Body of pancreas (tissue), 4 donors: ENCODE results near the gene MR1. TPM values are rescaled to one million over a fixed set of nuclear protein-coding genes. Genes with fewer than 3 reads are reported as not detected.

ENCODE experiments used
- ATAC-seq: fragments of 150-250 bp; one replicate; pipeline ENCODE4 v1.9.1; 2016
- DNase-seq, 4 donors: peaks; one replicate each; pipeline ENCODE4 v3.0.0-alpha.2; 2019
- H3K27ac ChIP-seq, 4 donors: fragments of 200-600 bp; sonication (generic); 1 replicate in 3 of 4; 2 replicates in 1 of 4; pipeline versions ENCODE4 v1.5.1 to v1.6.1; 2016 to 2019; ENCODE audit warnings: mild to moderate bottlenecking in 1 of 4, mixed read lengths in 1 of 4, moderate library complexity in 1 of 4
- H3K27me3 ChIP-seq, 2 donors: fragments of 200-600 bp; sonication (generic); one replicate each; pipeline ENCODE4 v1.6.0; 2016; ENCODE audit warnings: mild to moderate bottlenecking in 1 of 2
- H3K36me3 ChIP-seq, 2 donors: fragments of 200-600 bp; sonication (generic); replicated peaks in 1 of 2; 2 replicates each; pipeline ENCODE4 v1.5.1; 2016; ENCODE audit warnings: low read depth in 2 of 2; ENCODE audit not compliant: insufficient read depth in 1 of 2
- H3K4me1 ChIP-seq: fragments of 200-600 bp; sonication (generic); one replicate; pipeline ENCODE4 v1.6.0; 2016
- H3K4me3 ChIP-seq, 2 donors: fragments of 200-600 bp; sonication (generic); 1 replicate in 1 of 2; 2 replicates in 1 of 2; pipeline ENCODE4 v1.5.1; 2016 to 2019
- H3K9me3 ChIP-seq, 3 donors: fragments of 200-600 bp; sonication (generic); 1 replicate in 2 of 3; 2 replicates in 1 of 3; pipeline ENCODE4 v1.5.1; 2016
- POLR2A ChIP-seq, 3 donors: fragments of 450-650 bp; IDR thresholded peaks; one replicate each; pipeline ENCODE4 v1.6.1; 2016; ENCODE audit warnings: antibody characterized with exemption in 3 of 3, mild to moderate bottlenecking in 2 of 3
- WGBS, 2 donors: methylation state at CpG; one replicate each; pipeline ENCODE4 v1.1.5; 2017; 5-methylcytosine and 5-hydroxymethylcytosine counted together
- intact Hi-C: fragments of 100-400 bp; cut with DNase I; formaldehyde crosslinking; loops from one replicate; pipeline ENCODE4 v1.15.1; 2023
- total RNA-seq, 2 donors: library from RNA; depleted of rRNA; stranded (reverse); fragments of >200 nt; gene quantifications; one replicate each; pipeline ENCODE4 v1.1.0, GENCODE V29; 2016
- TF ChIP-seq, protein P1 (sequence below), 7 experiments: fragments of 450-650 bp in 4 of 7; fragments of 200-600 bp in 3 of 7; sonication (generic) in 3 of 7; IDR thresholded peaks; one replicate each; pipeline ENCODE4 v1.5.1; 2016 to 2019; ENCODE audit warnings: antibody characterized with exemption in 7 of 7

The MR1 gene
- total RNA-seq = 1 to 10 TPM; 2.3 to 4.9 TPM

DNA sequence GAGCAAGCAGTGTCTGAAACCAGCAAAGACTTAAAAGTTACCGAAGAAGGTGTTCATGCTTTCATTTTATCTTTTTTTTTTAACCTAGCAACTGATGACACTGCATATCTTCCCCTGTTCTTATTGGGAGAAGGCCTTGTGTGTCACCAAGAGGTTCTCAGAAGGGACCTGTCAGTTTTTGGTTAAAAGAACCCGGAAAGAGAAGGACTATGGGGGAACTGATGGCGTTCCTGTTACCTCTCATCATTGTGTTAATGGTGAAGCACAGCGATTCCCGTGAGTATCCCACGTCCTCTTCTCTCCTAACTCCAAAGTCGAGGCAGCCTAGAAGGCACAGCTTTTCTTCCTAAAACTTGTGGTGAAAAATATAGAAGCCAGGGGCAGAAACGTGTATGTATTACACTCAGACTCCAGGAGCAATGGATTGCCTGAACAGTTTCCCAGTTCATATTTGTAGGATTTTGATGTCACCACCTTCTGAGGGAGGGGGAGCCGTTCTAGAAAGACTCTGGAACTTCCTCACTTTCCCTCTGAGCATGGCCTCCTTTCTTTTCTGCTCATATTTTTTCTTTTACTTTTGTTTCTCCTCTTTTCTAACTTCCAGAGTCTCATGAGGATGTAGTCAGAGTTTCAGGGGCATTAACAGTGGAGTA, at the start of gene MR1:
TSS of gene MR1 (plus strand) at position 185 of the 653 bp plus-strand sequence. CDS start at position 210, 25 bp downstream.
- TF ChIP-seq POLR2A (IDR thresholded peaks at IDR 0.05) = peak in 2 of 3 donors; percentile 55 to 65
- TF ChIP-seq, protein P1, sequence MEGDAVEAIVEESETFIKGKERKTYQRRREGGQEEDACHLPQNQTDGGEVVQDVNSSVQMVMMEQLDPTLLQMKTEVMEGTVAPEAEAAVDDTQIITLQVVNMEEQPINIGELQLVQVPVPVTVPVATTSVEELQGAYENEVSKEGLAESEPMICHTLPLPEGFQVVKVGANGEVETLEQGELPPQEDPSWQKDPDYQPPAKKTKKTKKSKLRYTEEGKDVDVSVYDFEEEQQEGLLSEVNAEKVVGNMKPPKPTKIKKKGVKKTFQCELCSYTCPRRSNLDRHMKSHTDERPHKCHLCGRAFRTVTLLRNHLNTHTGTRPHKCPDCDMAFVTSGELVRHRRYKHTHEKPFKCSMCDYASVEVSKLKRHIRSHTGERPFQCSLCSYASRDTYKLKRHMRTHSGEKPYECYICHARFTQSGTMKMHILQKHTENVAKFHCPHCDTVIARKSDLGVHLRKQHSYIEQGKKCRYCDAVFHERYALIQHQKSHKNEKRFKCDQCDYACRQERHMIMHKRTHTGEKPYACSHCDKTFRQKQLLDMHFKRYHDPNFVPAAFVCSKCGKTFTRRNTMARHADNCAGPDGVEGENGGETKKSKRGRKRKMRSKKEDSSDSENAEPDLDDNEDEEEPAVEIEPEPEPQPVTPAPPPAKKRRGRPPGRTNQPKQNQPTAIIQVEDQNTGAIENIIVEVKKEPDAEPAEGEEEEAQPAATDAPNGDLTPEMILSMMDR (IDR thresholded peaks at IDR 0.05) = no peak
- Histone ChIP-seq H3K4me3 (peak within 1 kb of the TSS in 1 of 2 donors; percentile 5), H3K36me3 (no peaks in the 10 kb centered on the region), H3K27ac (peak within 1 kb of the TSS; percentile 65 to 92 (median 82)), H3K4me1 (peaks cover 28% of the 10 kb centered on the region), H3K9me3 (no peaks in the 10 kb centered on the region), H3K27me3 (no peaks in the 10 kb centered on the region)
- peak; percentile 21 to 65 (median 24) for DNase-seq
- intact Hi-C loops = loop anchor here (10.0 kb wide), 1 partner anchor 111 kb away; no protein-coding TSS in a partner anchor
- peak; percentile 96 for ATAC-seq
- WGBS, 2 donors = 20 to 39% methylated on average over 9 of the region's 9 CpGs

DNA sequence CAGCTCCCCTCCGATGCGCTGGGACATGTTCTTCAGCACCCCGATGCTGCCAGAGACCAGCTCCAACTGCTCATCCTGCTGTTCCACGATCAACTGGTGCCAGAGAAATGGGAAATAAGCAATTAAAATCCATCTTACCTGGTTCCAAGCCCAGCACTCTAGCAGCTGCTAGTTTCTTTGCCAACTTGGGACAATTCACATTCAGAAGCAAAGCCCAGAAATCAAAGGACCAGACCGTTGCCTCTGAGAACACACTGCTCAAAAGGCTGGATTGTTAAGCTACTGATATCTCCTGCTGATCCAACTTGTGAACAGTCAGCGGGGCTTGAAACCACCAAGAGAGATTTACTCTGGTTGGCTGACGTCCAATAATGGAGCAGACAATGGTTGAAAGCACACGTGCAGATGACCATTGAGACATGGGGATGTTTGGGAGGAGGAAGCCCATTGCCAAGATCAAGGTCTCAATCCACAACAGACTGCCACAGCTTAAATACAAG, 45.5 kb upstream of the MR1 start:
- ATAC-seq = no peak
- 78 to 88% methylated on average over 8 of the region's 8 CpGs for WGBS, 2 donors
- no peak for DNase-seq
- peaks cover 4 to 20% of the 10 kb centered on the region in 2 donors for H3K36me3 ChIP-seq
- intact Hi-C loops = no loop called here
- H3K27me3 ChIP-seq = no peaks in the 10 kb centered on the region
- TF ChIP-seq, protein P1 (IDR thresholded peaks at IDR 0.05) = no peak
- TF ChIP-seq POLR2A (IDR thresholded peaks at IDR 0.05) = no peak
- H3K4me3 ChIP-seq = no peak overlapping the region
- H3K9me3 ChIP-seq = no peaks in the 10 kb centered on the region
- H3K27ac ChIP-seq = no peak overlapping the region
- H3K4me1 ChIP-seq = no peaks in the 10 kb centered on the region

DNA sequence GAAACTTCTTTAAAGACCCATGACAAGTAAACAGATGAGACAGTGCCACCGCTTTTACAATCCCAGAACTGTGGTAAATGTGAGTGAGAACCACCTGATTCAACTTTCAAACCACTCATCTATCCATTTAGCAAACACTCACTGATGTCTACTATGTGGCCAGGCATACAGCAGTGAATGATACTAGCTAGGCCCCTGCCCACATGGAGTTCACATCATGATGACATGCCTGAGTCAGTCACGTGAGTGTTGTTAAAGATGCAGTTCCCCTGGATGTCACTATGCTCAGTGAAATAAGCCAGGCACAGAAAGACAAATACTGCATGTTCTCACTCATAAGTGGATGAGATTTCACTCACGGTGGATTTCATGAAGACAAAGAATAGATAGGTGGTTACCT, 39.5 kb upstream of the MR1 start:
- ATAC-seq (no peak), DNase-seq (no peak)
- TF ChIP-seq POLR2A (IDR thresholded peaks at IDR 0.05) = no peak
- TF ChIP-seq, protein P1 (IDR thresholded peaks at IDR 0.05) = no peak
- intact Hi-C loops = no loop called here
- 76 to 79% methylated on average over 3 of the region's 3 CpGs for WGBS, 2 donors
- H3K4me3 ChIP-seq = no peak overlapping the region
- H3K36me3 ChIP-seq = peaks cover 4 to 6% of the 10 kb centered on the region in 2 donors
- H3K4me1 ChIP-seq = no peaks in the 10 kb centered on the region
- H3K9me3 ChIP-seq = no peaks in the 10 kb centered on the region
- no peaks in the 10 kb centered on the region for H3K27me3 ChIP-seq
- no peak overlapping the region for H3K27ac ChIP-seq

DNA sequence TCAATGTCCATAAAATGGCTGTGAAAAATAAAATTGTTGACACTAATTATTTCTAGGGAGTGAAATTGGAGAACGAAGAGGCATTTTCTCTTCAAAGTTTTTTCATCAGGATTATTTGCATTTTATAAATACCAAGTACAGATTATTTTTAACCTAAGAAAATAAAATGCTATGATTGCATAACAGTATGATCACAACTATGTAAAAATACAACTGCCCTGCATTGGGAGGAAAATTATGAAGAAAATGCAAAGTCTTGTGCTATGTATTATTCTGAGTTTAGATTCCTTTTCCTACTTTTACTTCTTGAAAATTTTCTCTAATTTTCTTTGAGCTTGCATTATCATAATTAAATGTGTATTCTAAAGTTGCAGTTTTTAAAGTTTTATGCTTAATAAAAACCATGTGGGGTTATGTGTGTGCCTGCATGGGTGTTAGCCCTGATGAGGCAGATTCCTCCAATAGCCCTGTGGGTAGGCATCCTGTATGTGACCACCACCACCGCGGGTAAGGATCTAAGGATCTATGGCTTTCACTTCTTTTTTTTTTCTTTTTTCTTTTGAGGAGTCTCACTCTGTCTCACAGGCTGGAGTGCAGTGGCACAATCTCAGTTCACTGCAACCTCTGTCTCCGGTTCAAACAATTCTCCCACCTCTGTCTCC, 35.8 kb upstream of the MR1 start:
- Histone ChIP-seq H3K4me1 (no peaks in the 10 kb centered on the region), H3K27me3 (no peaks in the 10 kb centered on the region), H3K4me3 (no peak overlapping the region), H3K36me3 (no peaks in the 10 kb centered on the region), H3K9me3 (no peaks in the 10 kb centered on the region), H3K27ac (no peak overlapping the region)
- ATAC-seq = no peak
- no peak for TF ChIP-seq POLR2A (IDR thresholded peaks at IDR 0.05)
- TF ChIP-seq, protein P1 (IDR thresholded peaks at IDR 0.05) = no peak
- DNase-seq = no peak
- 81 to 96% methylated on average over 4 of the region's 4 CpGs for WGBS, 2 donors
- intact Hi-C loops = no loop called here
